Esophagus muscularis mucosa (tissue), 4 donors: ENCODE results near the gene C1orf159.

Source experiments
- EP300 ChIP-seq: sonication (generic); formaldehyde crosslinking; IDR thresholded peaks from one replicate; pipeline ENCODE4 v1.6.1; 2017; ENCODE audit warnings: antibody characterized with exemption
- POLR2AphosphoS5 ChIP-seq, 2 donors: sonication (generic); formaldehyde crosslinking; IDR thresholded peaks; one replicate each; pipeline ENCODE4 v1.6.1; 2017; ENCODE audit warnings: antibody characterized with exemption in 2 of 2
- TF ChIP-seq, protein P1 (sequence below), 3 experiments: fragments of 200-600 bp in 2 of 3; fragments of 450-650 bp in 1 of 3; sonication (generic) in 2 of 3; IDR thresholded peaks; one replicate each; pipeline ENCODE4 v1.5.1; 2017 to 2019; ENCODE audit warnings: antibody characterized with exemption in 3 of 3, mild to moderate bottlenecking in 2 of 3, moderate library complexity in 1 of 3

DNA sequence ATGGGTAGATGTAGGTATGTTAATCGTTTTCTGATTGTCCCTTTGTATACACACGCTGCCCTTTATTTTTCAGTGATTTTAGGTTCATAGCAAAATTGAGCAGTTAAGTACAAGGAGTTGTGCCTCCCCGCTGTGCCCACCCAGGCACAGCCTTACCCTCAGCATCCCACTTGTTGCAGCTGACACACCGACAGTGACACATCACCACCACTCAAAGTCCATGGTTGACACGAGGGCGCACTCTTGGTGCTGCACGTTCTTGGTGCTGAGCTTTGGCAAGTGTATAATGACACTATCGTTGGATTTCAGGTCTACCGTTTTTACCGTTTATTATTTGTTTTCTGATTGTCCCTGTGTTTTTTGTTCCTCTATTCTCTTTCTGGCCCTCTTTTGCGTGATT is 15.6 kb downstream of the C1orf159 start:
- TF ChIP-seq POLR2AphosphoS5 (IDR thresholded peaks at IDR 0.05) = no peak
- TF ChIP-seq, protein P1, sequence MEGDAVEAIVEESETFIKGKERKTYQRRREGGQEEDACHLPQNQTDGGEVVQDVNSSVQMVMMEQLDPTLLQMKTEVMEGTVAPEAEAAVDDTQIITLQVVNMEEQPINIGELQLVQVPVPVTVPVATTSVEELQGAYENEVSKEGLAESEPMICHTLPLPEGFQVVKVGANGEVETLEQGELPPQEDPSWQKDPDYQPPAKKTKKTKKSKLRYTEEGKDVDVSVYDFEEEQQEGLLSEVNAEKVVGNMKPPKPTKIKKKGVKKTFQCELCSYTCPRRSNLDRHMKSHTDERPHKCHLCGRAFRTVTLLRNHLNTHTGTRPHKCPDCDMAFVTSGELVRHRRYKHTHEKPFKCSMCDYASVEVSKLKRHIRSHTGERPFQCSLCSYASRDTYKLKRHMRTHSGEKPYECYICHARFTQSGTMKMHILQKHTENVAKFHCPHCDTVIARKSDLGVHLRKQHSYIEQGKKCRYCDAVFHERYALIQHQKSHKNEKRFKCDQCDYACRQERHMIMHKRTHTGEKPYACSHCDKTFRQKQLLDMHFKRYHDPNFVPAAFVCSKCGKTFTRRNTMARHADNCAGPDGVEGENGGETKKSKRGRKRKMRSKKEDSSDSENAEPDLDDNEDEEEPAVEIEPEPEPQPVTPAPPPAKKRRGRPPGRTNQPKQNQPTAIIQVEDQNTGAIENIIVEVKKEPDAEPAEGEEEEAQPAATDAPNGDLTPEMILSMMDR (IDR thresholded peaks at IDR 0.05) = no peak
- no peak for TF ChIP-seq EP300
